ENCODE measurements around the gene TMOD1. TPM values are rescaled to one million over a fixed set of nuclear protein-coding genes. Genes with fewer than 3 reads are reported as not detected.

Gene TMOD1
- total and polyA plus RNA-seq, 9 donors: 37.1 to 77.2 (median 64.0) TPM

- TF ChIP-seq CTCF (IDR thresholded peaks at IDR 0.05) (no peak), EP300 (IDR thresholded peaks at IDR 0.05) (no peak), POLR2A (IDR thresholded peaks at IDR 0.05) (no peak)
- Histone ChIP-seq H3K27me3 (no peaks in the 10 kb centered on the region), H3K27ac (no peak overlapping the region), H3K4me3 (peak overlapping the region; percentile 98), H3K9me3 (no peaks in the 10 kb centered on the region), H3K4me1 (ENCODE audit: insufficient read depth) (peaks cover 9% of the 10 kb centered on the region), H3K36me3 (no peaks in the 10 kb centered on the region)
- WGBS, 3 donors: 67 to 77% (median 69%) methylated on average over 7 of the region's 7 CpGs
- no peak for DNase-seq
- intact Hi-C loops (cut with DNase I): no loop called here
Observed at GRCh38 chr9:97635026-97635425, 133.6 kb downstream of the TMOD1 start.

GRCh38 chr9:97636903-97637302, 135.4 kb downstream of the TMOD1 start:
- H3K4me3 ChIP-seq: no peak overlapping the region
- TF ChIP-seq POLR2A (IDR thresholded peaks at IDR 0.05) (no peak), CTCF (IDR thresholded peaks at IDR 0.05) (no peak), EP300 (IDR thresholded peaks at IDR 0.05) (no peak)
- WGBS, 3 donors: 71 to 81% (median 74%) methylated on average over 3 of the region's 3 CpGs
- no peaks in the 10 kb centered on the region for H3K27me3 ChIP-seq
- H3K36me3 ChIP-seq: no peaks in the 10 kb centered on the region
- intact Hi-C loops (cut with DNase I): no loop called here
- H3K9me3 ChIP-seq: no peaks in the 10 kb centered on the region
- H3K27ac ChIP-seq: no peak overlapping the region
- peaks cover 6% of the 10 kb centered on the region for H3K4me1 ChIP-seq (ENCODE audit: insufficient read depth)
- DNase-seq: no peak

- intact Hi-C loops (cut with DNase I): no loop called here
- 47 to 69% (median 58%) methylated on average over 3 of the region's 3 CpGs for WGBS, 3 donors
- H3K4me1 ChIP-seq (ENCODE audit: insufficient read depth): peaks cover 6% of the 10 kb centered on the region
Observed at GRCh38 chr9:97638666-97639065, 137.2 kb downstream of the TMOD1 start.

GRCh38 chr9:97640325-97640724, 138.9 kb downstream of the TMOD1 start:
- DNase-seq: no peak
- TF ChIP-seq POLR2A (IDR thresholded peaks at IDR 0.05) (no peak), EP300 (IDR thresholded peaks at IDR 0.05) (no peak), CTCF (IDR thresholded peaks at IDR 0.05) (no peak)
- WGBS, 3 donors: 91 to 95% (median 93%) methylated on average over 2 of the region's 2 CpGs

More at GRCh38 chr9:97638666-97639065, 137.2 kb downstream of the TMOD1 start:
- TF ChIP-seq EP300 (IDR thresholded peaks at IDR 0.05) (no peak), POLR2A (IDR thresholded peaks at IDR 0.05) (no peak), CTCF (IDR thresholded peaks at IDR 0.05) (no peak)
- Histone ChIP-seq H3K27me3 (no peaks in the 10 kb centered on the region), H3K9me3 (no peaks in the 10 kb centered on the region), H3K36me3 (no peaks in the 10 kb centered on the region), H3K4me3 (no peak overlapping the region), H3K27ac (no peak overlapping the region)
- DNase-seq: no peak

More at GRCh38 chr9:97640325-97640724, 138.9 kb downstream of the TMOD1 start:
- H3K4me1 ChIP-seq (ENCODE audit: insufficient read depth): peaks cover 4% of the 10 kb centered on the region
- H3K27ac ChIP-seq: no peak overlapping the region
- intact Hi-C loops (cut with DNase I): no loop called here
- H3K27me3 ChIP-seq: no peaks in the 10 kb centered on the region
- no peak overlapping the region for H3K4me3 ChIP-seq
- H3K9me3 ChIP-seq: no peaks in the 10 kb centered on the region
- no peaks in the 10 kb centered on the region for H3K36me3 ChIP-seq
